Pulmonary artery endothelial cell (primary cell): ENCODE measurements around the gene ZNF175. TPM values are rescaled to one million over a fixed set of nuclear protein-coding genes. Genes with fewer than 3 reads are reported as not detected.
"Not testable (repeated sequence)": the region's sequence is repeated elsewhere in the genome, so short reads cannot be mapped to it uniquely, and the experiment has no call there.

Experiments
- DNase-seq: peaks from one replicate; pipeline ENCODE4 v3.0.0-alpha.2; 2011; ENCODE audit warnings: low read depth, low spot score
- total RNA-seq: library from RNA; depleted of rRNA; stranded (reverse); fragments of >200 nt; gene quantifications from 2 replicates; pipeline ENCODE4 v1.2.3, GENCODE V29; 2014

Gene ZNF175
- total RNA-seq, 1 donor from 2014 or later: 3.5 TPM

GRCh38 chr19:51626675-51627074, 55.6 kb downstream of the ZNF175 start:
- DNase-seq: no peak

- no peak for DNase-seq
Measured at GRCh38 chr19:51627491-51628138, 56.5 kb downstream of the ZNF175 start.

- no peak for DNase-seq
Measured at GRCh38 chr19:51628153-51628939, 57.3 kb downstream of the ZNF175 start.

GRCh38 chr19:51630315-51630714, 59.2 kb downstream of the ZNF175 start, which contains the start of gene SIGLEC5:
TSS of gene SIGLEC5 (minus strand) at chr19:51630401. CDS start at chr19:51630335, 66 bp downstream.
- not testable (repeated sequence) for DNase-seq

GRCh38 chr19:51632126-51632525, 61.0 kb downstream of the ZNF175 start:
- no peak for DNase-seq

- no peak for DNase-seq
Measured at GRCh38 chr19:51637362-51637978, 66.4 kb downstream of the ZNF175 start.

GRCh38 chr19:51639916-51640315, 68.8 kb downstream of the ZNF175 start:
- no peak for DNase-seq

GRCh38 chr19:51640386-51640785, 69.3 kb downstream of the ZNF175 start:
- DNase-seq: no peak

GRCh38 chr19:51641648-51642047, 70.6 kb downstream of the ZNF175 start:
- DNase-seq: no peak

Other genes with a start within 250 kb of the ZNF175 start
- 0.04 and 0.07 TPM in 2 replicates for gene VSIG10L, start 229.1 kb upstream of the ZNF175 start, total RNA-seq
- gene ETFB, start 204.9 kb upstream of the ZNF175 start, total RNA-seq: 65.6 and 66.1 TPM in 2 replicates
- not detected in 2 replicates for gene CLDND2, start 202.3 kb upstream of the ZNF175 start, total RNA-seq
- not detected in 2 replicates for gene NKG7, start 198.6 kb upstream of the ZNF175 start, total RNA-seq
- gene LIM2, start 183.3 kb upstream of the ZNF175 start, total RNA-seq: not detected in 2 replicates
- not detected in 2 replicates for gene C19orf84, start 180.7 kb upstream of the ZNF175 start, total RNA-seq
- gene SIGLEC10, start 153.6 kb upstream of the ZNF175 start, total RNA-seq: not detected in 2 replicates
- not detected in 2 replicates for gene SIGLEC8, start 112.8 kb upstream of the ZNF175 start, total RNA-seq
- not detected in 2 replicates for gene CEACAM18, start 92.7 kb upstream of the ZNF175 start, total RNA-seq
- not detected in 2 replicates for gene SIGLEC12, start 69.5 kb upstream of the ZNF175 start, total RNA-seq
- not detected in 2 replicates for gene SIGLEC6, start 39.6 kb upstream of the ZNF175 start, total RNA-seq
- not detected in 2 replicates for gene SIGLEC5, start 59.1 kb downstream of the ZNF175 start, total RNA-seq
- gene SIGLEC14, start 75.5 kb downstream of the ZNF175 start, total RNA-seq: not detected in 2 replicates
- 5.1 and 6.8 TPM in 2 replicates for gene SPACA6, start 122.0 kb downstream of the ZNF175 start, total RNA-seq
- gene HAS1, start 152.7 kb downstream of the ZNF175 start, total RNA-seq: not detected in 2 replicates
- not detected in 2 replicates for gene FPR1, start 180.6 kb downstream of the ZNF175 start, total RNA-seq
- not detected in 2 replicates for gene FPR2, start 189.9 kb downstream of the ZNF175 start, total RNA-seq
- gene FPR3, start 223.9 kb downstream of the ZNF175 start, total RNA-seq: not detected in 2 replicates